Effector memory CD4-positive, alpha-beta T cell (primary cell): Measurements from ENCODE around the gene GBP5.
A peak's percentile ranks its signal among the peaks of the same experiment; 100 is the strongest.
"Not testable (repeated sequence)": the region's sequence is repeated elsewhere in the genome, so short reads cannot be mapped to it uniquely, and the experiment has no call there.

Experiments
- DNase-seq, 3 donors: peaks; one replicate each; pipeline ENCODE4 v3.0.0-alpha.2; 2020
- H3K27ac ChIP-seq: 2 replicates; pipeline ENCODE4 v1.7.0; 2013; ENCODE audit warnings: mild to moderate bottlenecking, low read length, moderate library complexity; ENCODE audit not compliant: insufficient read depth, poor library complexity, severe bottlenecking
- H3K27me3 ChIP-seq: replicated peaks from 2 replicates; pipeline ENCODE4 v1.7.0; 2013; ENCODE audit warnings: mild to moderate bottlenecking, low read length; ENCODE audit not compliant: insufficient read depth, control insufficient read depth, poor library complexity, severe bottlenecking
- H3K36me3 ChIP-seq: 2 replicates; pipeline ENCODE4 v1.7.0; 2013; ENCODE audit warnings: mild to moderate bottlenecking, low read length, moderate library complexity; ENCODE audit not compliant: control insufficient read depth, insufficient read depth
- H3K4me1 ChIP-seq: 2 replicates; pipeline ENCODE4 v1.7.0; 2013; ENCODE audit warnings: low read length, mild to moderate bottlenecking; ENCODE audit not compliant: control insufficient read depth, insufficient read depth, poor library complexity, severe bottlenecking
- H3K4me3 ChIP-seq: 2 replicates; pipeline ENCODE4 v1.7.0; 2013; ENCODE audit warnings: low read length, low read depth, mild to moderate bottlenecking; ENCODE audit not compliant: insufficient read depth, poor library complexity, severe bottlenecking
- H3K9me3 ChIP-seq: 2 replicates; pipeline ENCODE4 v1.7.0; 2013; ENCODE audit warnings: mild to moderate bottlenecking, low read length, moderate library complexity; ENCODE audit not compliant: control insufficient read depth

GBP5 gene

GRCh38 chr1:89285745-89286380 lies 13.2 kb upstream of the GBP5 start:
- no peaks in the 10 kb centered on the region for H3K36me3 ChIP-seq
- no peaks in the 10 kb centered on the region for H3K27me3 ChIP-seq
- peaks cover 30% of the 10 kb centered on the region for H3K4me1 ChIP-seq
- H3K27ac ChIP-seq: peak overlapping the region; percentile 63
- peak overlapping the region; percentile 37 for H3K4me3 ChIP-seq
- no peak for DNase-seq
- H3K9me3 ChIP-seq: no peaks in the 10 kb centered on the region

- not testable (repeated sequence) for H3K9me3 ChIP-seq, H3K36me3 ChIP-seq, H3K27ac ChIP-seq, H3K4me3 ChIP-seq, H3K27me3 ChIP-seq, DNase-seq
- H3K4me1 ChIP-seq: peaks cover 42% of the 10 kb centered on the region
Measured at GRCh38 chr1:89284078-89284763, 11.6 kb upstream of the GBP5 start.

- Histone ChIP-seq H3K27ac (no peak overlapping the region), H3K9me3 (no peaks in the 10 kb centered on the region), H3K36me3 (no peaks in the 10 kb centered on the region), H3K4me3 (no peak overlapping the region), H3K27me3 (no peaks in the 10 kb centered on the region), H3K4me1 (peaks cover 40% of the 10 kb centered on the region)
- DNase-seq: no peak
Measured at GRCh38 chr1:89280766-89281165, 8.1 kb upstream of the GBP5 start.

GRCh38 chr1:89279011-89279466 lies 6.4 kb upstream of the GBP5 start:
- no peaks in the 10 kb centered on the region for H3K27me3 ChIP-seq
- no peak for DNase-seq
- H3K4me1 ChIP-seq: peaks cover 36% of the 10 kb centered on the region
- no peak overlapping the region for H3K4me3 ChIP-seq
- H3K9me3 ChIP-seq: no peaks in the 10 kb centered on the region
- H3K27ac ChIP-seq: peak overlapping the region; percentile 67
- H3K36me3 ChIP-seq: no peaks in the 10 kb centered on the region

GRCh38 chr1:89277725-89278124 lies 5.1 kb upstream of the GBP5 start:
- no peaks in the 10 kb centered on the region for H3K9me3 ChIP-seq

GRCh38 chr1:89276690-89277089 lies 4.0 kb upstream of the GBP5 start:
- no peak for DNase-seq
- Histone ChIP-seq H3K27ac (no peak overlapping the region), H3K9me3 (no peaks in the 10 kb centered on the region), H3K36me3 (no peaks in the 10 kb centered on the region), H3K4me3 (no peak overlapping the region), H3K4me1 (peaks cover 36% of the 10 kb centered on the region), H3K27me3 (no peaks in the 10 kb centered on the region)

More at GRCh38 chr1:89277725-89278124, 5.1 kb upstream of the GBP5 start:
- peak overlapping the region; percentile 67 for H3K27ac ChIP-seq
- H3K4me3 ChIP-seq: no peak overlapping the region
- no peak for DNase-seq
- H3K27me3 ChIP-seq: no peaks in the 10 kb centered on the region
- peaks cover 36% of the 10 kb centered on the region for H3K4me1 ChIP-seq
- H3K36me3 ChIP-seq: no peaks in the 10 kb centered on the region

GRCh38 chr1:89274411-89274857 lies 1.8 kb upstream of the GBP5 start:
- Histone ChIP-seq H3K27ac (peak overlapping the region; percentile 73), H3K4me1 (peaks cover 25% of the 10 kb centered on the region)
- no peak for DNase-seq

GRCh38 chr1:89273324-89273778 lies 691 bp upstream of the GBP5 start:
- peaks cover 9% of the 10 kb centered on the region for H3K36me3 ChIP-seq
- H3K4me3 ChIP-seq: no peak overlapping the region
- peaks cover 18% of the 10 kb centered on the region for H3K4me1 ChIP-seq
- H3K27me3 ChIP-seq: no peaks in the 10 kb centered on the region
- H3K27ac ChIP-seq: peak overlapping the region; percentile 73
- no peak for DNase-seq
- H3K9me3 ChIP-seq: no peaks in the 10 kb centered on the region

More at GRCh38 chr1:89274411-89274857, 1.8 kb upstream of the GBP5 start:
- Histone ChIP-seq H3K36me3 (no peaks in the 10 kb centered on the region), H3K4me3 (no peak overlapping the region), H3K9me3 (no peaks in the 10 kb centered on the region), H3K27me3 (no peaks in the 10 kb centered on the region)

GRCh38 chr1:89271341-89272015 lies 1.2 kb downstream of the GBP5 start:
- H3K9me3 ChIP-seq: no peaks in the 10 kb centered on the region
- peaks cover 10% of the 10 kb centered on the region for H3K4me1 ChIP-seq
- H3K4me3 ChIP-seq: peak overlapping the region; percentile 50
- H3K27me3 ChIP-seq: no peaks in the 10 kb centered on the region
- peaks cover 15% of the 10 kb centered on the region for H3K36me3 ChIP-seq
- H3K27ac ChIP-seq: peak overlapping the region; percentile 49
- DNase-seq: no peak

GRCh38 chr1:89270423-89270822 lies 2.2 kb downstream of the GBP5 start:
- H3K4me3 ChIP-seq: peak overlapping the region; percentile 50
- peak overlapping the region; percentile 44 for H3K27ac ChIP-seq
- no peaks in the 10 kb centered on the region for H3K27me3 ChIP-seq
- no peak for DNase-seq
- H3K9me3 ChIP-seq: no peaks in the 10 kb centered on the region
- peaks cover 9% of the 10 kb centered on the region for H3K4me1 ChIP-seq
- H3K36me3 ChIP-seq: peaks cover 15% of the 10 kb centered on the region
